DND-41 (cell line): ENCODE results near the gene EXOC1L.

Experiments used
- EZH2 ChIP-seq: IDR thresholded peaks from 3 replicates; pipeline ENCODE4 v1.6.1; 2012; ENCODE audit warnings: borderline replicate concordance, low read depth, mild to moderate bottlenecking, moderate library complexity, low read length, inconsistent platforms; ENCODE audit not compliant: severe bottlenecking
- TF ChIP-seq, protein P1 (sequence below): IDR thresholded peaks from 2 replicates; pipeline ENCODE4 v1.5.1; 2012; ENCODE audit warnings: borderline replicate concordance, low read length, moderate library complexity, mild to moderate bottlenecking; ENCODE audit not compliant: poor library complexity, severe bottlenecking; ENCODE audit errors: extremely low read depth

DNA sequence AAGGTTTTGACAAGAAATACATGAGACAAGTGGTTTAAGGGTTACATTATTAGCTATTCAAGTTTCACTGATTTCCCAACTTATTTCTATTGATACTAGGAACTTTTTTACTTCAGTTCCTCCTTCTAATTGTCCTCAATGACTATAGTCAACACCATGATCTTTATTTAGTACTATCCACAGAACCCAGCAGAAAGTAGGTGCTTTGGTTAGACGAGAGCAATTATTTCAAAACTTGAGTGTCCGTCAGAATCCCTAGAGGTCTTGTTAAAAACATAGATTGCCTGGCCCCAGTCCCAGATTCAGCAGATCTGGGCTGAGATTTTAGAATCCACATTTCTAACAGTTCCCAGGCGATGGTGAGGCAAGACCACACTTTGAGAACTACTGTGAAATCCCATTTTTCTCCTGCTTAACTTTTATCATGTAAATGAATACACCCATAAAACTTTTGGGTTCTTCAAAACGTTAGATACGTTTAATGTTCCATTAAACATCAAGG, 51.8 kb downstream of the EXOC1L start:
- no peak for TF ChIP-seq EZH2
- TF ChIP-seq, protein P1, sequence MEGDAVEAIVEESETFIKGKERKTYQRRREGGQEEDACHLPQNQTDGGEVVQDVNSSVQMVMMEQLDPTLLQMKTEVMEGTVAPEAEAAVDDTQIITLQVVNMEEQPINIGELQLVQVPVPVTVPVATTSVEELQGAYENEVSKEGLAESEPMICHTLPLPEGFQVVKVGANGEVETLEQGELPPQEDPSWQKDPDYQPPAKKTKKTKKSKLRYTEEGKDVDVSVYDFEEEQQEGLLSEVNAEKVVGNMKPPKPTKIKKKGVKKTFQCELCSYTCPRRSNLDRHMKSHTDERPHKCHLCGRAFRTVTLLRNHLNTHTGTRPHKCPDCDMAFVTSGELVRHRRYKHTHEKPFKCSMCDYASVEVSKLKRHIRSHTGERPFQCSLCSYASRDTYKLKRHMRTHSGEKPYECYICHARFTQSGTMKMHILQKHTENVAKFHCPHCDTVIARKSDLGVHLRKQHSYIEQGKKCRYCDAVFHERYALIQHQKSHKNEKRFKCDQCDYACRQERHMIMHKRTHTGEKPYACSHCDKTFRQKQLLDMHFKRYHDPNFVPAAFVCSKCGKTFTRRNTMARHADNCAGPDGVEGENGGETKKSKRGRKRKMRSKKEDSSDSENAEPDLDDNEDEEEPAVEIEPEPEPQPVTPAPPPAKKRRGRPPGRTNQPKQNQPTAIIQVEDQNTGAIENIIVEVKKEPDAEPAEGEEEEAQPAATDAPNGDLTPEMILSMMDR: no peak
